Measurements from ENCODE around the gene COL4A6.

Gene COL4A6

GRCh38 chrX:108138814-108139702 lies 299.2 kb downstream of the COL4A6 start:
- Histone ChIP-seq H3K36me3 (ENCODE audit: insufficient read depth, low read length) (no peaks in the 10 kb centered on the region), H3K4me3 (no peak overlapping the region), H3K9me3 (ENCODE audit: low read depth, low read length) (no peaks in the 10 kb centered on the region), H3K9ac (ENCODE audit: insufficient read length) (no peak overlapping the region), H3K27ac (no peak overlapping the region)
- DNase-seq (ENCODE audit: low read depth, low spot score): no peak
- TF ChIP-seq POLR2AphosphoS5 (IDR thresholded peaks at IDR 0.05; ENCODE audit: borderline replicate concordance, low read depth, low read length) (no peak), EZH2 (IDR thresholded peaks at IDR 0.05) (no peak), FOXP2 (optimal IDR thresholded peaks at IDR 0.05; ENCODE audit: control extremely low read depth, extremely low read length, insufficient read depth) (no peak)

GRCh38 chrX:108134724-108135123 lies 303.5 kb downstream of the COL4A6 start:
- no peak overlapping the region for H3K9ac ChIP-seq (ENCODE audit: insufficient read length)

GRCh38 chrX:108132876-108133275 lies 305.3 kb downstream of the COL4A6 start:
- no peak for DNase-seq (ENCODE audit: low read depth, low spot score)
- Histone ChIP-seq H3K36me3 (ENCODE audit: insufficient read depth, low read length) (no peaks in the 10 kb centered on the region), H3K9ac (ENCODE audit: insufficient read length) (no peak overlapping the region), H3K9me3 (ENCODE audit: low read depth, low read length) (no peaks in the 10 kb centered on the region), H3K27ac (no peak overlapping the region), H3K4me3 (no peak overlapping the region)
- TF ChIP-seq FOXP2 (optimal IDR thresholded peaks at IDR 0.05; ENCODE audit: control extremely low read depth, extremely low read length, insufficient read depth): no peak
- TF ChIP-seq POLR2AphosphoS5 (IDR thresholded peaks at IDR 0.05; ENCODE audit: borderline replicate concordance, low read depth, low read length): no peak
- no peak for TF ChIP-seq EZH2 (IDR thresholded peaks at IDR 0.05)

More at GRCh38 chrX:108134724-108135123, 303.5 kb downstream of the COL4A6 start:
- no peaks in the 10 kb centered on the region for H3K9me3 ChIP-seq (ENCODE audit: low read depth, low read length)
- no peak overlapping the region for H3K27ac ChIP-seq
- DNase-seq (ENCODE audit: low read depth, low spot score): no peak
- no peaks in the 10 kb centered on the region for H3K36me3 ChIP-seq (ENCODE audit: insufficient read depth, low read length)
- H3K4me3 ChIP-seq: no peak overlapping the region
- TF ChIP-seq FOXP2 (optimal IDR thresholded peaks at IDR 0.05; ENCODE audit: control extremely low read depth, extremely low read length, insufficient read depth) (no peak), EZH2 (IDR thresholded peaks at IDR 0.05) (no peak), POLR2AphosphoS5 (IDR thresholded peaks at IDR 0.05; ENCODE audit: borderline replicate concordance, low read depth, low read length) (no peak)

- Histone ChIP-seq H3K9ac (ENCODE audit: insufficient read length) (no peak overlapping the region), H3K9me3 (ENCODE audit: low read depth, low read length) (no peaks in the 10 kb centered on the region), H3K36me3 (ENCODE audit: insufficient read depth, low read length) (no peaks in the 10 kb centered on the region), H3K27ac (no peak overlapping the region), H3K4me3 (no peak overlapping the region)
- no peak for DNase-seq (ENCODE audit: low read depth, low spot score)
- TF ChIP-seq POLR2AphosphoS5 (IDR thresholded peaks at IDR 0.05; ENCODE audit: borderline replicate concordance, low read depth, low read length) (no peak), EZH2 (IDR thresholded peaks at IDR 0.05) (no peak), FOXP2 (optimal IDR thresholded peaks at IDR 0.05; ENCODE audit: control extremely low read depth, extremely low read length, insufficient read depth) (no peak)
Observed at GRCh38 chrX:108132034-108132433, 306.2 kb downstream of the COL4A6 start.

- TF ChIP-seq EZH2 (IDR thresholded peaks at IDR 0.05) (no peak), FOXP2 (optimal IDR thresholded peaks at IDR 0.05; ENCODE audit: control extremely low read depth, extremely low read length, insufficient read depth) (no peak), POLR2AphosphoS5 (IDR thresholded peaks at IDR 0.05; ENCODE audit: borderline replicate concordance, low read depth, low read length) (no peak)
- no peaks in the 10 kb centered on the region for H3K36me3 ChIP-seq (ENCODE audit: insufficient read depth, low read length)
- no peak overlapping the region for H3K4me3 ChIP-seq
- H3K27ac ChIP-seq: no peak overlapping the region
- H3K9ac ChIP-seq (ENCODE audit: insufficient read length): no peak overlapping the region
- DNase-seq (ENCODE audit: low read depth, low spot score): no peak
- no peaks in the 10 kb centered on the region for H3K9me3 ChIP-seq (ENCODE audit: low read depth, low read length)
Observed at GRCh38 chrX:108131471-108131870, 306.8 kb downstream of the COL4A6 start.

- Histone ChIP-seq H3K27ac (no peak overlapping the region), H3K9me3 (ENCODE audit: low read depth, low read length) (no peaks in the 10 kb centered on the region), H3K9ac (ENCODE audit: insufficient read length) (no peak overlapping the region), H3K4me3 (no peak overlapping the region), H3K36me3 (ENCODE audit: insufficient read depth, low read length) (no peaks in the 10 kb centered on the region)
- no peak for DNase-seq (ENCODE audit: low read depth, low spot score)
- TF ChIP-seq EZH2 (IDR thresholded peaks at IDR 0.05) (no peak), FOXP2 (optimal IDR thresholded peaks at IDR 0.05; ENCODE audit: control extremely low read depth, extremely low read length, insufficient read depth) (no peak), POLR2AphosphoS5 (IDR thresholded peaks at IDR 0.05; ENCODE audit: borderline replicate concordance, low read depth, low read length) (no peak)
Observed at GRCh38 chrX:108130889-108131288, 307.3 kb downstream of the COL4A6 start.

GRCh38 chrX:108127152-108127551 lies 311.1 kb downstream of the COL4A6 start:
- Histone ChIP-seq H3K4me3 (no peak overlapping the region), H3K9ac (ENCODE audit: insufficient read length) (no peak overlapping the region), H3K36me3 (ENCODE audit: insufficient read depth, low read length) (no peaks in the 10 kb centered on the region), H3K27ac (no peak overlapping the region), H3K9me3 (ENCODE audit: low read depth, low read length) (no peaks in the 10 kb centered on the region)
- no peak for TF ChIP-seq EZH2 (IDR thresholded peaks at IDR 0.05)
- no peak for TF ChIP-seq POLR2AphosphoS5 (IDR thresholded peaks at IDR 0.05; ENCODE audit: borderline replicate concordance, low read depth, low read length)
- TF ChIP-seq FOXP2 (optimal IDR thresholded peaks at IDR 0.05; ENCODE audit: control extremely low read depth, extremely low read length, insufficient read depth): no peak
- DNase-seq (ENCODE audit: low read depth, low spot score): no peak

- Histone ChIP-seq H3K36me3 (ENCODE audit: insufficient read depth, low read length) (no peaks in the 10 kb centered on the region), H3K4me3 (no peak overlapping the region), H3K9ac (ENCODE audit: insufficient read length) (no peak overlapping the region)
Observed at GRCh38 chrX:108126661-108127060, 311.6 kb downstream of the COL4A6 start.

More at GRCh38 chrX:108126661-108127060, 311.6 kb downstream of the COL4A6 start:
- no peak for DNase-seq (ENCODE audit: low read depth, low spot score)
- no peak overlapping the region for H3K27ac ChIP-seq
- no peaks in the 10 kb centered on the region for H3K9me3 ChIP-seq (ENCODE audit: low read depth, low read length)
- TF ChIP-seq FOXP2 (optimal IDR thresholded peaks at IDR 0.05; ENCODE audit: control extremely low read depth, extremely low read length, insufficient read depth) (no peak), EZH2 (IDR thresholded peaks at IDR 0.05) (no peak), POLR2AphosphoS5 (IDR thresholded peaks at IDR 0.05; ENCODE audit: borderline replicate concordance, low read depth, low read length) (no peak)
